GM12878 (cell line): ENCODE results near the gene C1QTNF12. TPM values are rescaled to one million over a fixed set of nuclear protein-coding genes. Genes with fewer than 3 reads are reported as not detected.

Source experiments
- ATAC-seq: fragments of 200-7000 bp; cut with Tn5 transposase; 3 replicates; pipeline ENCODE4 v1.9.1; 2020; ENCODE audit warnings: mild to moderate bottlenecking, moderate library complexity
- BruUV-seq: library from RNA; stranded (reverse); fragments of 400-500 nt; replicated peaks from 2 replicates; lab custom pipeline; 2021; lab: Mats Ljungman, UMichigan
- CTCF ChIA-PET: fragments of 300-600 bp; sonication (Branson Sonifier 250); formaldehyde crosslinking; extraction: SDS; loops from one replicate; lab custom pipeline; 2021; ENCODE audit warnings: inconsistent platforms; lab: Yijun Ruan, JAX
- POLR2A ChIA-PET: fragments of 350-600 bp; formaldehyde crosslinking; extraction: SDS; loops from one replicate; lab custom pipeline; 2021; ENCODE audit warnings: inconsistent platforms; lab: Charles Lee
- RAD21 ChIA-PET: fragments of 300-600 bp; sonication (Branson Sonifier 250); formaldehyde crosslinking; loops from one replicate; lab custom pipeline; 2023; ENCODE audit warnings: antibody characterized with exemption; ENCODE audit not compliant: unreplicated experiment; lab: Charles Lee
- SMC1A ChIA-PET: fragments of 300-600 bp; sonication (Branson Sonifier 250); formaldehyde crosslinking; loops from one replicate; lab custom pipeline; 2023; ENCODE audit not compliant: unreplicated experiment, uncharacterized antibody; lab: Charles Lee
- DNase-seq: peaks from one replicate; pipeline ENCODE4 v3.0.0-alpha.2; 2011; ENCODE audit warnings: low read depth, low spot score
- FAIRE-seq: peaks from 3 replicates; lab custom pipeline; 2011; peaks lifted over from hg19 to GRCh38; lab: Jason Lieb, UNC
- H2AFZ ChIP-seq: 2 replicates; pipeline ENCODE4 v1.6.0; 2011; ENCODE audit warnings: low read depth, low read length, control low read depth; ENCODE audit not compliant: control insufficient read depth
- H3K27ac ChIP-seq: 2 replicates; pipeline ENCODE4 v1.5.1; 2011; ENCODE audit warnings: control low read depth; ENCODE audit not compliant: control insufficient read depth, insufficient read depth
- H3K27me3 ChIP-seq, 2 experiments: replicated peaks in 1 of 2; 2 replicates each; pipeline versions ENCODE4 v1.6.0 to v1.6.1; 2011; ENCODE audit warnings: low read length in 1 of 2; ENCODE audit not compliant: control insufficient read depth in 2 of 2, insufficient read depth in 2 of 2
- H3K36me3 ChIP-seq, 2 experiments: 2 replicates each; pipeline ENCODE4 v1.5.1; 2011; ENCODE audit warnings: low read length in 1 of 2; ENCODE audit not compliant: control insufficient read depth in 2 of 2, insufficient read depth in 2 of 2
- H3K4me1 ChIP-seq: 2 replicates; pipeline ENCODE4 v1.6.1; 2011; ENCODE audit warnings: mild to moderate bottlenecking, low read length, moderate library complexity, mixed read lengths; ENCODE audit not compliant: control insufficient read depth, insufficient read depth
- H3K4me2 ChIP-seq: 2 replicates; pipeline ENCODE4 v1.6.0; 2011; ENCODE audit warnings: control low read depth; ENCODE audit not compliant: control insufficient read depth, insufficient read depth
- H3K4me3 ChIP-seq: fragments of 200-600 bp; sonication (generic); 2 replicates; pipeline ENCODE4 v1.5.1; 2016
- H3K79me2 ChIP-seq: 2 replicates; pipeline ENCODE4 v1.6.0; 2011; ENCODE audit warnings: low read length; ENCODE audit not compliant: control insufficient read depth, insufficient read depth
- H3K9ac ChIP-seq: 2 replicates; pipeline ENCODE4 v1.8.0; 2011; ENCODE audit warnings: low read length, control low read depth, mixed read lengths; ENCODE audit not compliant: control insufficient read depth, insufficient read depth
- H3K9me3 ChIP-seq: replicated peaks from 3 replicates; pipeline ENCODE4 v1.5.1; 2011; ENCODE audit warnings: mild to moderate bottlenecking, low read length; ENCODE audit not compliant: control insufficient read depth, insufficient read depth
- H4K20me1 ChIP-seq: 2 replicates; pipeline ENCODE4 v1.6.0; 2011; ENCODE audit not compliant: control insufficient read depth, insufficient read depth
- BCLAF1 ChIP-seq: fragments of 450-650 bp; IDR thresholded peaks from 2 replicates; pipeline ENCODE4 v1.6.1; 2017; ENCODE audit warnings: antibody characterized with exemption, mild to moderate bottlenecking, moderate library complexity
- CHD1 ChIP-seq: IDR thresholded peaks from 2 replicates; pipeline ENCODE4 v1.6.1; 2012; ENCODE audit warnings: low read depth, low read length, improper control_type of control experiment
- EZH2 ChIP-seq: IDR thresholded peaks from 2 replicates; pipeline ENCODE4 v1.6.1; 2012; ENCODE audit warnings: low read depth, mild to moderate bottlenecking, control low read depth, inconsistent platforms, low read length, borderline replicate concordance; ENCODE audit not compliant: control insufficient read depth
- HCFC1 ChIP-seq: fragments of 150-350 bp; IDR thresholded peaks from 2 replicates; pipeline ENCODE4 v1.6.1; 2014; ENCODE audit warnings: low read length
- HDAC6 ChIP-seq: fragments of 200-600 bp; sonication (generic); IDR thresholded peaks from one replicate; pipeline ENCODE4 v1.8.0; 2017; ENCODE audit warnings: antibody characterized with exemption; ENCODE audit not compliant: unreplicated experiment
- MTA3 ChIP-seq: IDR thresholded peaks from 2 replicates; pipeline ENCODE4 v1.6.1; 2012; ENCODE audit warnings: low read length, inconsistent platforms, borderline replicate concordance
- PAX5 ChIP-seq: IDR thresholded peaks from 2 replicates; pipeline ENCODE4 v1.6.1; 2011; ENCODE audit warnings: low read depth, low read length, borderline replicate concordance
- SIN3A ChIP-seq: IDR thresholded peaks from 2 replicates; pipeline ENCODE4 v1.6.1; 2012; ENCODE audit warnings: low read depth, low read length, improper control_type of control experiment
- YBX1 ChIP-seq: fragments of 450-650 bp; IDR thresholded peaks from 2 replicates; pipeline ENCODE4 v1.6.1; 2016; ENCODE audit warnings: antibody characterized with exemption
- WGBS: methylation state at CpG from one replicate; pipeline ENCODE4 v1.1.6; 2016; ENCODE audit warnings: low lambda C conversion rate; ENCODE audit not compliant: insufficient replicate concordance, insufficient coverage; ENCODE audit errors: missing lambda C conversion rate; 5-methylcytosine and 5-hydroxymethylcytosine counted together
- in situ Hi-C: fragments of 300-500 bp; cut with MboI; formaldehyde crosslinking; loops from 9 replicates; pipeline ENCODE4 v1.14.3; 2018; ENCODE audit warnings: mixed read lengths
- intact Hi-C: fragments of 100-400 bp; cut with micrococcal nuclease; formaldehyde crosslinking; loops from one replicate; pipeline ENCODE4 v1.14.2; 2022; ENCODE audit not compliant: unreplicated experiment
- polyA plus RNA-seq, 11 experiments: library from polyadenylated mRNA; depleted of rRNA in 4 of 11; unstranded in 6 of 11; stranded (reverse) in 5 of 11; fragments of >200 nt; fragmentation: Nextera tagmentation in 4 of 11; fragmentation: Illumina TruSeq in 1 of 11; extraction: Ambion mirVana in 4 of 11; extraction: Trizol in 1 of 11; gene quantifications; 1 replicate in 1 of 11; 2 replicates in 10 of 11; pipeline versions ENCODE4 v1.2.1 to v1.2.3, GENCODE V29; 2011 to 2016; ENCODE audit warnings: inconsistent platforms in 2 of 11, missing spikeins in 2 of 11, low read depth in 1 of 11
- total RNA-seq, 4 experiments: library from RNA; depleted of rRNA in 3 of 4; stranded (reverse); fragments of >200 nt in 3 of 4; fragmentation: Illumina TruSeq in 1 of 4; extraction: Trizol in 1 of 4; gene quantifications; 2 replicates each; pipeline versions ENCODE4 v1.2.1 to v1.2.3, GENCODE V29; 2013 to 2021

Gene C1QTNF12
- total and polyA plus RNA-seq, 10 of the 15 experiments (the other 5 are each of a cell fraction or from before 2014, with no cell fraction given) = 0.17 to 1.0 (median 0.31) TPM; not detected in 5

- TF ChIP-seq SIN3A (no peak), PAX5 (no peak), HCFC1 (no peak), EZH2 (no peak), BCLAF1 (no peak), MTA3 (no peak), YBX1 (no peak), HDAC6 (no peak), CHD1 (no peak)
- Histone ChIP-seq H3K4me1 (peaks cover 4% of the 10 kb centered on the region), H3K36me3 (peaks cover 5 to 42% of the 10 kb centered on the region in 2 experiments; a peak in 3 of 4 replicates)
Observed at GRCh38 chr1:1226566-1227362, 19.8 kb downstream of the C1QTNF12 start.

More at GRCh38 chr1:1226566-1227362, 19.8 kb downstream of the C1QTNF12 start:
- FAIRE-seq (no peak), DNase-seq (no peak), ATAC-seq (no peak)
- WGBS = 96% methylated on average over 40 of the region's 44 CpGs
- Histone ChIP-seq H3K4me3 (no peak overlapping the region), H3K9ac (no peak overlapping the region), H3K4me2 (no peak overlapping the region), H3K27me3 (no peaks in the 10 kb centered on the region), H3K27ac (no peak overlapping the region), H4K20me1 (no peaks in the 10 kb centered on the region), H2AFZ (no peak overlapping the region), H3K9me3 (no peaks in the 10 kb centered on the region), H3K79me2 (peaks cover 42% of the 10 kb centered on the region)
- intact Hi-C loops = no loop called here
- SMC1A ChIA-PET = no interaction called here
- CTCF ChIA-PET = interaction anchor here (1.2 kb wide), 1 partner anchor 104 kb away, joined by 5 read pairs; no protein-coding TSS in a partner anchor
- in situ Hi-C loops = no loop called here
- POLR2A ChIA-PET = no interaction called here
- RAD21 ChIA-PET = no interaction called here
- no TSS peak for BruUV-seq
